Frontal cortex (tissue), 4 donors: ENCODE measurements around the gene VPS51. TPM values are rescaled to one million over a fixed set of nuclear protein-coding genes. Genes with fewer than 3 reads are reported as not detected.

Experiments
- DNase-seq, 2 donors: peaks; one replicate each; pipeline ENCODE4 v3.0.0; 2012; ENCODE audit warnings: low spot score in 2 of 2
- FAIRE-seq: peaks from 2 replicates; lab custom pipeline; 2012; peaks lifted over from hg19 to GRCh38; lab: Jason Lieb, UNC
- total RNA-seq: library from RNA; depleted of rRNA; stranded (reverse); fragments of >200 nt; gene quantifications from one replicate; pipeline ENCODE4 v1.2.3, GENCODE V29; 2014
- donor health status: control.
- donor health status: control.
- donor health status: control.

Gene VPS51
- 229 TPM for total RNA-seq

- FAIRE-seq (no peak), DNase-seq (peak; percentile 82 to 91)
Observed at GRCh38 chr11:65095974-65096806, at the start of gene VPS51. Gene VPS51, plus strand, starts transcription at chr11:65096214. Its CDS starts 37 bp downstream, at chr11:65096251.

- peak in 1 of 2 donors; percentile 31 for DNase-seq
Observed at GRCh38 chr11:65047581-65048422, 48.2 kb upstream of the VPS51 start.

GRCh38 chr11:65051398-65051858, 44.6 kb upstream of the VPS51 start:
- FAIRE-seq (no peak), DNase-seq (no peak)

More at GRCh38 chr11:65047581-65048422, 48.2 kb upstream of the VPS51 start:
- FAIRE-seq: no peak

- DNase-seq: no peak
- FAIRE-seq: no peak
Observed at GRCh38 chr11:65053827-65054508, 42.0 kb upstream of the VPS51 start.

GRCh38 chr11:65055538-65055937, 40.5 kb upstream of the VPS51 start:
- FAIRE-seq (no peak), DNase-seq (no peak)

GRCh38 chr11:65056999-65057398, 39.0 kb upstream of the VPS51 start:
- DNase-seq (no peak), FAIRE-seq (no peak)

- no peak for DNase-seq
- no peak for FAIRE-seq
Observed at GRCh38 chr11:65057526-65057925, 38.5 kb upstream of the VPS51 start.

GRCh38 chr11:65058012-65058411, 38.0 kb upstream of the VPS51 start:
- FAIRE-seq: no peak
- no peak for DNase-seq

- no peak for FAIRE-seq
- no peak for DNase-seq
Observed at GRCh38 chr11:65058419-65059054, 37.5 kb upstream of the VPS51 start, which contains the start of gene NAALADL1. Gene NAALADL1, minus strand, starts transcription at chr11:65058553. Its CDS starts 32 bp downstream, at chr11:65058521.

GRCh38 chr11:65059523-65059922, 36.5 kb upstream of the VPS51 start:
- no peak for FAIRE-seq
- no peak for DNase-seq

GRCh38 chr11:65059959-65060824, 35.8 kb upstream of the VPS51 start:
- no peak for DNase-seq
- FAIRE-seq: no peak

GRCh38 chr11:65060913-65061408, 35.1 kb upstream of the VPS51 start:
- DNase-seq (no peak), FAIRE-seq (no peak)

- no peak for FAIRE-seq
- no peak for DNase-seq
Observed at GRCh38 chr11:65063532-65063931, 32.5 kb upstream of the VPS51 start.

GRCh38 chr11:65064847-65065240, 31.2 kb upstream of the VPS51 start:
- no peak for DNase-seq
- no peak for FAIRE-seq

- FAIRE-seq (no peak), DNase-seq (no peak)
Observed at GRCh38 chr11:65065851-65066250, 30.2 kb upstream of the VPS51 start.

- DNase-seq: no peak
- no peak for FAIRE-seq
Observed at GRCh38 chr11:65066315-65066714, 29.7 kb upstream of the VPS51 start.

GRCh38 chr11:65066805-65067291, 29.2 kb upstream of the VPS51 start:
- FAIRE-seq (no peak), DNase-seq (no peak)

GRCh38 chr11:65067446-65067845, 28.6 kb upstream of the VPS51 start:
- FAIRE-seq (no peak), DNase-seq (no peak)
